Adrenal gland (tissue), 12 donors: ENCODE results near the gene ITGA2B. TPM values are rescaled to one million over a fixed set of nuclear protein-coding genes. Genes with fewer than 3 reads are reported as not detected.
"Not testable (repeated sequence)": the region's sequence is repeated elsewhere in the genome, so short reads cannot be mapped to it uniquely, and the experiment has no call there.

Source experiments
- DNase-seq, 7 donors: peaks; one replicate each; pipeline ENCODE4 v3.0.0-alpha.2; 2019 to 2020
- H3K27ac ChIP-seq, 5 donors: fragments of 200-600 bp; sonication (generic) in 4 of 5; 1 replicate in 3 of 5; 2 replicates in 2 of 5; pipeline versions ENCODE4 v1.5.1 to v1.8.0; 2016 to 2020; ENCODE audit warnings: mild to moderate bottlenecking in 1 of 5
- H3K27me3 ChIP-seq: fragments of 200-600 bp; 2 replicates; pipeline ENCODE4 v1.8.0; 2021
- H3K36me3 ChIP-seq, 2 donors: fragments of 200-600 bp; replicated peaks in 1 of 2; 1 replicate in 1 of 2; 2 replicates in 1 of 2; pipeline versions ENCODE4 v1.5.1 to v1.8.0; 2018 to 2022
- H3K4me1 ChIP-seq, 2 donors: fragments of 200-600 bp; replicated peaks in 1 of 2; 1 replicate in 1 of 2; 2 replicates in 1 of 2; pipeline versions ENCODE4 v1.5.1 to v1.8.0; 2018 to 2021
- H3K4me3 ChIP-seq, 4 donors: fragments of 200-600 bp; sonication (generic) in 3 of 4; one replicate each; pipeline ENCODE4 v1.5.1; 2016 to 2018
- H3K9me3 ChIP-seq, 3 donors: fragments of 200-600 bp; sonication (generic) in 1 of 3; replicated peaks in 1 of 3; 1 replicate in 2 of 3; 2 replicates in 1 of 3; pipeline versions ENCODE4 v1.5.1 to v1.8.0; 2016 to 2021
- POLR2A ChIP-seq, 2 donors: fragments of 450-650 bp; IDR thresholded peaks; one replicate each; pipeline ENCODE4 v1.6.1; 2017; ENCODE audit warnings: antibody characterized with exemption in 2 of 2, mild to moderate bottlenecking in 2 of 2, moderate library complexity in 1 of 2
- WGBS, 4 donors: extraction: QIAGEN DNeasy Blood & Tissue Kit in 2 of 4; methylation state at CpG; one replicate each; pipeline versions ENCODE4 v1.1.5 to v1.1.7; 2013 to 2017; 5-methylcytosine and 5-hydroxymethylcytosine counted together
- intact Hi-C, 2 donors: fragments of 100-400 bp; cut with DNase I; formaldehyde crosslinking; loops; one replicate each; pipeline versions ENCODE4 v1.14.1 to v1.15.0; 2022 to 2023
- polyA plus RNA-seq, 3 donors: library from polyadenylated mRNA; stranded (reverse); fragments of 200-250 nt in 2 of 3; fragments of 350-450 nt in 1 of 3; fragmentation: Illumina TruSeq in 1 of 3; extraction: RNeasy Lipid Tissue Mini Kit (QIAGEN cat#74804) in 1 of 3; gene quantifications; one replicate each; pipeline ENCODE4 v1.2.3, GENCODE V29; 2013 to 2014
- total RNA-seq, 9 donors: library from RNA; depleted of rRNA in 4 of 9; stranded (reverse); fragments of >200 nt in 4 of 9; fragments of 120-200 nt in 1 of 9; fragmentation: NEBNext Ultra II Directional in 1 of 9; extraction: Animal tissue kit (Norgen Biotek cat#: 25700) in 1 of 9; gene quantifications; one replicate each; pipeline versions ENCODE4 v1.1.0 to v1.2.4, GENCODE V29; 2013 to 2023
- TF ChIP-seq, protein P1 (sequence below), 6 experiments: fragments of 450-650 bp in 4 of 6; fragments of 200-600 bp in 2 of 6; sonication (generic) in 1 of 6; IDR thresholded peaks; 1 replicate in 5 of 6; 2 replicates in 1 of 6; pipeline versions ENCODE4 v1.5.1 to v1.8.0; 2016 to 2021; ENCODE audit warnings: antibody characterized with exemption in 6 of 6, mild to moderate bottlenecking in 2 of 6, moderate library complexity in 1 of 6
- donor health status: healthy with polysubstance abuse.
- donor health status: Bipolar disorder and iron deficiency.
- donor health status: DM: yes; HTN: yes; CAD: no.
- donor health status: DM: no; HTN: no; CAD: no.
- donor health status: DM: no; HTN: no; CAD: no.
- donor health status: DM: yes; HTN: yes; CAD: no.

Gene ITGA2B
- total and polyA plus RNA-seq, 12 donors: 0.06 to 3.2 (median 0.74) TPM; not detected in 1

DNA sequence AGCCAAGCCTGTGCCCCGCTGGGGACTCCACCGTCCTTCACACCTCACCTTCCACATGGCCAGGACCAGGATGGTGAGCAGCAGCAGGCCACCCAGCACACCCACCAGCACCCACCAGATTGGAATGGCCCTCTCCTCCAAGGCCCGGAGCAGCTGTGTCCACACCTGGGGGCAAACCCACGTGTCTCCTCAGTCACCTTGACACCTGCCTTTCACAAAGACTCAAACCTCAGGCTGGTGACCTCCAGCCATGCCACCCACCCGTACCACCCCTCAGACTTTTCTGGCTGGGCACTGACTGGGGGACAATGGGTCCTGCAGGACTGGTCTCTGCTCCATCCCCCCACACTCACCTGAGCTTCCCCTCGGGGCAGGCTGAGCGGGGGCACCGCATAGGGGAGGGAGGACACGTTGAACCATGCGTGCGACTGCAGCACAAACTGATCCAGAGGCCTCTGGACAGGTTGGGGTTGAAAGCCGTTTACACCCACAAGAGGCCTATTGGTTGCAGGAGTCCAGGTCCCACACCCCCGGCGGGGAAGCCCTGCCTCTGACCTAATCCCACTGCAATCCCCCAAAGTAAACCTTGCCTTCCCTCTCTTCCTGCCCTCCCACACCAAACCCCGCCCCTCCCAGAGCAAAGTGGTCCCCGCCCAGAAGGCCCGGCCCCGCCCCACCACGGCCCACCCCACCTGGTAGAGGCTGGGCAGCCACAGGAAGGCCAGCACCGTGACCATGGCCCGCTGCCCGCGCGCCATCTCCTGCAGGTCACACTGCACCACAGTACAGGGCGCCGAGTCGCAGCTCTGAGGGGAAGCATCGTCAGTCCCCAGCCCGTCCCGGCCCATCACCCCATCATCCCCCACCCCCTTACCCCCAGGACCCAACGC lies 14.9 kb downstream of the ITGA2B start:
- H3K36me3 ChIP-seq: no peaks in the 10 kb centered on the region
- DNase-seq: no peak
- H3K9me3 ChIP-seq: no peaks in the 10 kb centered on the region
- H3K4me1 ChIP-seq: no peaks in the 10 kb centered on the region
- intact Hi-C loops: no loop called here
- no peaks in the 10 kb centered on the region for H3K27me3 ChIP-seq
- H3K27ac ChIP-seq: no peak overlapping the region
- TF ChIP-seq, protein P1, sequence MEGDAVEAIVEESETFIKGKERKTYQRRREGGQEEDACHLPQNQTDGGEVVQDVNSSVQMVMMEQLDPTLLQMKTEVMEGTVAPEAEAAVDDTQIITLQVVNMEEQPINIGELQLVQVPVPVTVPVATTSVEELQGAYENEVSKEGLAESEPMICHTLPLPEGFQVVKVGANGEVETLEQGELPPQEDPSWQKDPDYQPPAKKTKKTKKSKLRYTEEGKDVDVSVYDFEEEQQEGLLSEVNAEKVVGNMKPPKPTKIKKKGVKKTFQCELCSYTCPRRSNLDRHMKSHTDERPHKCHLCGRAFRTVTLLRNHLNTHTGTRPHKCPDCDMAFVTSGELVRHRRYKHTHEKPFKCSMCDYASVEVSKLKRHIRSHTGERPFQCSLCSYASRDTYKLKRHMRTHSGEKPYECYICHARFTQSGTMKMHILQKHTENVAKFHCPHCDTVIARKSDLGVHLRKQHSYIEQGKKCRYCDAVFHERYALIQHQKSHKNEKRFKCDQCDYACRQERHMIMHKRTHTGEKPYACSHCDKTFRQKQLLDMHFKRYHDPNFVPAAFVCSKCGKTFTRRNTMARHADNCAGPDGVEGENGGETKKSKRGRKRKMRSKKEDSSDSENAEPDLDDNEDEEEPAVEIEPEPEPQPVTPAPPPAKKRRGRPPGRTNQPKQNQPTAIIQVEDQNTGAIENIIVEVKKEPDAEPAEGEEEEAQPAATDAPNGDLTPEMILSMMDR (IDR thresholded peaks at IDR 0.05): no peak
- no peak for TF ChIP-seq POLR2A (IDR thresholded peaks at IDR 0.05)
- 47 to 72% (median 61%) methylated on average over 1 to 31 of the region's 31 CpGs for WGBS, 4 donors
- no peak overlapping the region for H3K4me3 ChIP-seq

DNA sequence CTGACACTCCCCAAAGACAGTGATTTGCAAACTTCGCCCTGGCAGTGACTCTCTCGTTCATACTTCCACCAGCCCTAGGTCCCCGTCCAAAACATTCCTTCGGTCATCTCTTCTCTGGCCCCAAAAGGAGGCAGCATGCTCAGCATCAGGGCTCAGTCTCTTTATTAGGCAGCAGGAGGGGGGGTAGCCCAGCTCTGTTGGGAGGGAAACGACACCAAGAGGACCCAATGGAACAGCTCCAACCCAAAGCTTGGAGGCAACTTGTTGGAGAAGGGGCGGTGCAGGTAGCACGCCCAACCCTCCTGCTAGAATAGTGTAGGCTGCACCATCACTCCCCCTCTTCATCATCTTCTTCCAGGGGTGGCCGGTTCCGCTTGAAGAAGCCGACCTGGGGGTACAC lies 17.4 kb downstream of the ITGA2B start:
- no peaks in the 10 kb centered on the region for H3K9me3 ChIP-seq
- intact Hi-C loops: no loop called here
- no peak overlapping the region for H3K27ac ChIP-seq
- 65 to 77% (median 73%) methylated on average over 10 of the region's 10 CpGs for WGBS, 4 donors
- TF ChIP-seq, protein P1 (IDR thresholded peaks at IDR 0.05): no peak
- TF ChIP-seq POLR2A (IDR thresholded peaks at IDR 0.05): no peak
- H3K27me3 ChIP-seq: no peaks in the 10 kb centered on the region
- no peaks in the 10 kb centered on the region for H3K4me1 ChIP-seq
- no peak overlapping the region for H3K4me3 ChIP-seq
- no peak for DNase-seq
- H3K36me3 ChIP-seq: no peaks in the 10 kb centered on the region

DNA sequence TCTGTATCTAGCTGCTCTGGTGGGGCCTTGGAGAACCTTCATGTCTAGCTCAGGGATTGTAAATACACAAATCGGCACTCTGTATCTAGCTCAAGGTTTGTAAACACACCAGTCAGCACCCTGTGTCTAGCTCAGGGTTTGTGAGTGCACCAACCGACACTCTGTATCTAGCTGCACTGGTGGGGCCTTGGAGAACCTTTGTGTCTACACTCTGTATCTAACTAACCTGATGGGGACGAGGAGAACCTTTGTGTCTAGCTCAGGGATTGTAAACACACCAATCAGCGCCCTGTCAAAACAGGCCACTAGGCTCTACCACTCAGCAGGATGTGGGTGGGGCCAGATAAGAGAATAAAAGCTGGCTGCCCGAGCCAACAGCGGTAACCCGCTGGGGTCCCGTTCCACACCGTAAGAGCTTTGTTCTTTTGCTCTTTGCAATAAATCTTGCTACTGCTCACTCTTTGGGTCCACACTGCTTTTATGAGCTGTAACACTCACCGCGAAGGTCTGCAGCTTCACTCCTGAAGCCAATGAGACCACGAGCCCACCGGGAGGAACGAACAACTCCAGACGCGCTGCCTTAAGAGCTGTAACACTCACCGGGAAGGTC lies 19.9 kb downstream of the ITGA2B start:
- H3K27ac ChIP-seq, H3K36me3 ChIP-seq, H3K4me1 ChIP-seq, H3K9me3 ChIP-seq, intact Hi-C loops, H3K27me3 ChIP-seq, DNase-seq, H3K4me3 ChIP-seq: not testable (repeated sequence)
- WGBS, 4 donors: 39 to 70% (median 57%) methylated on average over 12 to 17 of the region's 17 CpGs

DNA sequence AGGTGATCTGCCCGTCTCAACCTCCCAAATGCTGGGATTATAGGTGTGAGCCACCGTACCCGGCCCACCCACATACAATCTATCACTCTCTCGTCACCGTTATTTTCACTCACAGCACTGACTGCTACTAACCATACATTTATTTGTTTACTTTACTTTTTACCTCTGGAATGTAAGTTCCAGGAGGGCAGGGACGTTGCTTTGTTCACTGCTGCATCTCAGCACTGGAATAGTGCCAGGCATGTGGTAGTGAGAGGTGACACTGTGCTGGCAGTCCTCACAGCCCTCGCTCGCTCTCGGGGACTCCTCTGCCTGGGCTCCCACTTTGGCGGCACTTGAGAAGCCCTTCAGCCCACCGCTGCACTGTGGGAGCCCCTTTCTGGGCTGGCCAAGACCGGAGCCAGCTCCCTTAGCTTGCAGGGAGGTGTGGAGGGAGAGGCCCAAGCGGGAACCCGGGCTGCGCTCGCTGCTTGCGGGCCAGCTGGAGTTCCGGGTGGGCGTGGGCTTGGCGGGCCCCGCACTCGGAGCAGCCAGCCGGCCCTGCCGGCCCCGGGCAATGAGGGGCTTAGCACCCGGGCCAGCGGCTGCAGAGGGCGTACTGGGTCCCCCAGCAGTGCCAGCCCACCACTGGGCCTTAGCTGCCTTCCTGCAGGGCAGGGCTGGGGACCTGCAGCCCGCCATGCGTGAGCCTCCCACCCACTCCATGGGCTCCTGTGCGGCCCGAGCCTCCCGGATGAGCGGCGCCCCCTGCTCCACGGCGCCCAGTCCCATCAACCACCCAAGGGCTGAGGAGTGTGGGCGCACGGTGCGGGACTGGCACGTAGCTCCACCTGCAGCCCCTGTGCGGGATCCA lies 20.8 kb downstream of the ITGA2B start:
- H3K27me3 ChIP-seq, H3K9me3 ChIP-seq, intact Hi-C loops, H3K4me3 ChIP-seq, DNase-seq, H3K4me1 ChIP-seq, H3K27ac ChIP-seq, H3K36me3 ChIP-seq: not testable (repeated sequence)
- 82 to 92% (median 85%) methylated on average over 10 to 42 of the region's 42 CpGs for WGBS, 4 donors
